Coronary artery (tissue), 2 donors: ENCODE results near the gene GPR157.

Source experiments
- DNase-seq: peaks from one replicate; pipeline ENCODE4 v3.0.0-alpha.2; 2017; ENCODE audit warnings: low spot score
- H3K27ac ChIP-seq, 2 donors: fragments of 200-600 bp; sonication (generic); one replicate each; pipeline ENCODE4 v1.5.1; 2016 to 2019
- H3K4me3 ChIP-seq: fragments of 200-600 bp; sonication (generic); 2 replicates; pipeline ENCODE4 v1.5.1; 2016; ENCODE audit warnings: mild to moderate bottlenecking, moderate library complexity
- CTCF ChIP-seq: fragments of 200-600 bp; sonication (generic); IDR thresholded peaks from one replicate; pipeline ENCODE4 v1.5.1; 2019; ENCODE audit warnings: antibody characterized with exemption

GPR157 gene

DNA sequence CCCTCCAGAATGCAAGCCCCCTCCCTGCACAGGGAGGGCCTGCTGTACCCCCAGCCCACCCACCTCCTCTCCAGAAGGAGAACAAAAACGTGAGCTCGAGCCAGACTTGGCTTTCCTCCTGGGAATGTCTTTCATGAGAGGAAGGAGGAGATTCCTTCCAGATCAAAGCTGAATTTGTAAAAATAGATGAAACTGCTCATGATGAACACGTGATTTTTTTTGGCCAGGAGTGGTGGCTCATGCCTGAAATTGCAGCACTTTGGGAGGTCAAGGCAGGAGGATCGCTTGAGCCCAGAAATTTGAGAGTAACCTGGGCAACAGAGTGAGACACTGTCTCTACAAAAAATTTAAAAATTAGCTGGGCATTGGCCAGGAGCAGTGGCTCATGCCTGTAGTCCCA, 21.8 kb downstream of the GPR157 start:
- TF ChIP-seq CTCF: no peak
- DNase-seq: no peak
- Histone ChIP-seq H3K27ac (no peak overlapping the region), H3K4me3 (no peak overlapping the region)

DNA sequence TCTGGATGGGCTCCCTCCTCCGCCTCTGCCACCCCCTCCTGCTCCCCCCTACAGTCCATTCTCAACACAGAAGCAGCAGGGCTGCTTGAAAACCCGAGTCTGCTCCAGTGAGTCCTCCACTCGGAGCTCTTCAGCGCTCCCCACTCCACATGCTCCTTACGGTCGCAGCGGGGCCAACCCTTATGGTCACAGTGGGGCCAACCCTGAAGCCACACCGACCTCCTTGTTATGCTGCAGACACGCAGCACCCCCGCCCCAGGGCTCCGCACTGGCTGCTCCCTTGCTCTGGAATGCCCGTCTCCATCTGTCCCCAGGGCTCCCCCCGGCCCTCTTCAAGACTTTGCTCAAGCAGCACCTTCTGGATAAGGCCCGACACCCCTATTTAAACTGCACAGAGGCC, 22.6 kb downstream of the GPR157 start:
- TF ChIP-seq CTCF: no peak
- Histone ChIP-seq H3K4me3 (no peak overlapping the region), H3K27ac (no peak overlapping the region)
- DNase-seq: no peak

GRCh38 chr1:9105336-9105867, 23.5 kb downstream of the GPR157 start:
- no peak overlapping the region for H3K27ac ChIP-seq
- TF ChIP-seq CTCF: no peak
- no peak overlapping the region for H3K4me3 ChIP-seq
- no peak for DNase-seq

GRCh38 chr1:9101510-9102146, 27.3 kb downstream of the GPR157 start:
- no peak for DNase-seq
- no peak for TF ChIP-seq CTCF
- H3K27ac ChIP-seq: no peak overlapping the region
- H3K4me3 ChIP-seq: no peak overlapping the region

DNA sequence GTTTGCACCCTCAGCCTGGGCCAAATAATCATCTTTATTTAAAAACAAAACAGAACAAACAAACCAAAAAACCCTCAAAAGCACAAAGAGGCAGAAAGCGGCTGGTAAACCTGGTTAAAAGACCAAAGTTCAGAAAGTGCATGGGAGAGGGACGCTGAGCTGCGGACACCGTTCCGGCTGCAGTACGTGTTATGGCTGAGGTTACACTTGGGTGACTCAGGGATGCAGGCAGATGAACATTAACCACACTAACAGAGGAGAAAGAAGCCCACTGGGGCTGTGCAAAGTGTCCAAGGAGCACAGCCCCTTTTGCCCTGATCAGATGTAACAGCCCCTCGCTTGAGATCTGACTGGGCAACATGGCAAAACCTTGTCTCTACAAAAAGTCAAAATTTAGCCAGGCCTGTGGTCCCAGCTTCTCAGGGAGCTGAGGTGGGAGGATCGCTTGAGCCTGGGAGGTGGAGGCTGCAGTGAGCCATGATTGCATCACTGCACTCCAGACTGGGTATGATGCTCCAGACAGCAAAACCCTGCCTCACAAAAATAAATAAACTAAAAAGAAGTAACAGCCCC, 28.3 kb downstream of the GPR157 start:
- no peak for TF ChIP-seq CTCF
- Histone ChIP-seq H3K4me3 (no peak overlapping the region), H3K27ac (no peak overlapping the region)
- no peak for DNase-seq

- no peak overlapping the region for H3K4me3 ChIP-seq
These were observed 29.3 kb downstream of the GPR157 start for GRCh38 chr1:9099555-9099954.

More at GRCh38 chr1:9099555-9099954, 29.3 kb downstream of the GPR157 start:
- TF ChIP-seq CTCF: no peak
- H3K27ac ChIP-seq: no peak overlapping the region
- DNase-seq: no peak
